Stimulated activated CD8-positive, alpha-beta memory T cell treated with anti-CD3 and anti-CD28 coated beads, Interleukin-12 subunit alpha, Interleukin-12 subunit beta, amount 100 ng/mL, for 4 hours (primary cell): Measurements from ENCODE around the gene MAMLD1.

Source experiments
- DNase-seq: peaks from one replicate; pipeline ENCODE4 v3.0.0-alpha.2; 2020; ENCODE audit warnings: low read depth

MAMLD1 gene

GRCh38 chrX:150357790-150358189 is 5.3 kb upstream of the MAMLD1 start:
- no peak for DNase-seq

GRCh38 chrX:150358651-150359050 is 4.5 kb upstream of the MAMLD1 start:
- DNase-seq, result no peak

GRCh38 chrX:150360331-150360730 is 2.8 kb upstream of the MAMLD1 start:
- no peak for DNase-seq

- no peak for DNase-seq
Measured at GRCh38 chrX:150361070-150361776, 1.9 kb upstream of the MAMLD1 start.

GRCh38 chrX:150361777-150362351 is 1.3 kb upstream of the MAMLD1 start:
- DNase-seq, result no peak

GRCh38 chrX:150363561-150364346 is 637 bp downstream of the MAMLD1 start:
- no peak for DNase-seq

GRCh38 chrX:150364347-150365050 is 1.4 kb downstream of the MAMLD1 start:
- no peak for DNase-seq

- DNase-seq, result peak; percentile 40
Measured at GRCh38 chrX:150365051-150365989, 2.2 kb downstream of the MAMLD1 start.

- DNase-seq, result no peak
Measured at GRCh38 chrX:150365990-150366911, 3.1 kb downstream of the MAMLD1 start.

GRCh38 chrX:150366951-150367545 is 3.9 kb downstream of the MAMLD1 start:
- no peak for DNase-seq

GRCh38 chrX:150370589-150371312 is 7.6 kb downstream of the MAMLD1 start:
- DNase-seq, result no peak

GRCh38 chrX:150371877-150372276 is 8.8 kb downstream of the MAMLD1 start:
- DNase-seq, result no peak

GRCh38 chrX:150372280-150372679 is 9.2 kb downstream of the MAMLD1 start:
- DNase-seq, result no peak

GRCh38 chrX:150372756-150373155 is 9.6 kb downstream of the MAMLD1 start:
- no peak for DNase-seq

- no peak for DNase-seq
Measured at GRCh38 chrX:150375243-150375770, 12.2 kb downstream of the MAMLD1 start.

- no peak for DNase-seq
Measured at GRCh38 chrX:150377005-150377404, 13.9 kb downstream of the MAMLD1 start.

GRCh38 chrX:150405006-150405405 is 41.9 kb downstream of the MAMLD1 start:
- DNase-seq, result no peak

GRCh38 chrX:150405576-150405975 is 42.5 kb downstream of the MAMLD1 start:
- DNase-seq, result no peak

- DNase-seq, result no peak
Measured at GRCh38 chrX:150406596-150406995, 43.5 kb downstream of the MAMLD1 start.
